Naive thymus-derived CD4-positive, alpha-beta T cell (primary cell): Measurements from ENCODE around the gene MED14. TPM values are rescaled to one million over a fixed set of nuclear protein-coding genes. Genes with fewer than 3 reads are reported as not detected.

Experiments
- ATAC-seq: fragments of 150-1000 bp; cut with Tn5 transposase; 2 replicates; pipeline ENCODE4 v1.10.0; 2021; ENCODE audit warnings: mild to moderate bottlenecking, moderate library complexity
- CTCF ChIA-PET: fragments of 350-600 bp; sonication (Branson Sonifier 250); formaldehyde crosslinking; loops from one replicate; lab custom pipeline; 2021; ENCODE audit warnings: antibody characterized with exemption; lab: Charles Lee
- POLR2A ChIA-PET: fragments of 350-600 bp; sonication (Branson Sonifier 250); formaldehyde crosslinking; loops from one replicate; lab custom pipeline; 2021; ENCODE audit warnings: antibody characterized with exemption, inconsistent platforms; lab: Charles Lee
- DNase-seq, 9 donors: peaks; one replicate each; pipeline versions ENCODE4 v3.0.0 to v3.0.0-alpha.2; 2020 to 2022; ENCODE audit warnings: mixed read lengths in 1 of 9
- H3K27ac ChIP-seq: one replicate; pipeline ENCODE4 v1.7.0; 2013; ENCODE audit warnings: mild to moderate bottlenecking, low read depth, low read length, moderate library complexity
- H3K27me3 ChIP-seq, 2 donors: one replicate each; pipeline ENCODE4 v1.7.0; 2013; ENCODE audit warnings: low read length in 2 of 2, mild to moderate bottlenecking in 2 of 2, moderate library complexity in 2 of 2; ENCODE audit not compliant: control insufficient read depth in 2 of 2, insufficient read depth in 2 of 2
- H3K36me3 ChIP-seq, 3 experiments: 1 replicate in 2 of 3; 2 replicates in 1 of 3; pipeline ENCODE4 v1.7.0; 2013; ENCODE audit warnings: low read length in 3 of 3, mild to moderate bottlenecking in 3 of 3, moderate library complexity in 1 of 3; ENCODE audit not compliant: insufficient read depth in 3 of 3, control insufficient read depth in 2 of 3
- H3K4me1 ChIP-seq, 2 donors: one replicate each; pipeline ENCODE4 v1.7.0; 2013; ENCODE audit warnings: low read length in 2 of 2, mild to moderate bottlenecking in 2 of 2, moderate library complexity in 1 of 2; ENCODE audit not compliant: control insufficient read depth in 2 of 2, insufficient read depth in 2 of 2
- H3K4me3 ChIP-seq: 2 replicates; pipeline ENCODE4 v1.7.0; 2013; ENCODE audit warnings: mild to moderate bottlenecking, low read length
- H3K9me3 ChIP-seq, 3 experiments: 1 replicate in 2 of 3; 2 replicates in 1 of 3; pipeline ENCODE4 v1.7.0; 2013; ENCODE audit warnings: low read length in 3 of 3; ENCODE audit not compliant: control insufficient read depth in 2 of 3
- H3K27ac Mint-ChIP-seq, 9 donors: one replicate each; pipeline ENCODE4 v1.8.0; 2020 to 2022; ENCODE audit warnings: mixed read lengths in 9 of 9, mild to moderate bottlenecking in 8 of 9, moderate library complexity in 5 of 9, inconsistent platforms in 2 of 9
- H3K27me3 Mint-ChIP-seq, 5 donors: one replicate each; pipeline ENCODE4 v1.8.0; 2021 to 2022; ENCODE audit warnings: mixed read lengths in 5 of 5, mild to moderate bottlenecking in 1 of 5
- H3K36me3 Mint-ChIP-seq, 5 donors: one replicate each; pipeline ENCODE4 v1.8.0; 2020 to 2022; ENCODE audit warnings: mixed read lengths in 5 of 5, mild to moderate bottlenecking in 3 of 5, inconsistent platforms in 1 of 5
- H3K4me1 Mint-ChIP-seq, 7 donors: one replicate each; pipeline ENCODE4 v1.8.0; 2020 to 2022; ENCODE audit warnings: mixed read lengths in 7 of 7, mild to moderate bottlenecking in 3 of 7, inconsistent platforms in 1 of 7
- H3K4me3 Mint-ChIP-seq, 10 donors: one replicate each; pipeline ENCODE4 v1.8.0; 2020 to 2022; ENCODE audit warnings: mild to moderate bottlenecking in 10 of 10, mixed read lengths in 10 of 10, moderate library complexity in 6 of 10, inconsistent platforms in 2 of 10
- H3K9me3 Mint-ChIP-seq, 11 donors: one replicate each; pipeline ENCODE4 v1.8.0; 2020 to 2022; ENCODE audit warnings: mixed read lengths in 11 of 11, mild to moderate bottlenecking in 4 of 11, inconsistent platforms in 1 of 11, moderate library complexity in 1 of 11
- intact Hi-C, 2 donors: fragments of 100-400 bp; cut with micrococcal nuclease; formaldehyde crosslinking; loops; one replicate each; pipeline ENCODE4 v1.15.1; 2023
- polyA plus RNA-seq, 2 donors: library from polyadenylated mRNA; unstranded; fragments of 300-500 nt; fragmentation: Illumina TruSeq; gene quantifications; one replicate each; pipeline ENCODE4 v1.2.3, GENCODE V29; 2021
- total RNA-seq, 6 experiments: library from RNA in 5 of 6; stranded (reverse) in 5 of 6; gene quantifications; 1 replicate in 5 of 6; 2 replicates in 1 of 6; pipeline ENCODE4 v1.2.3 and lab custom pipeline; 2021 to 2026

Gene MED14
- total and polyA plus RNA-seq, 7 experiments from 2014 or later = 6.9 to 49.5 (median 42.1) TPM

DNA sequence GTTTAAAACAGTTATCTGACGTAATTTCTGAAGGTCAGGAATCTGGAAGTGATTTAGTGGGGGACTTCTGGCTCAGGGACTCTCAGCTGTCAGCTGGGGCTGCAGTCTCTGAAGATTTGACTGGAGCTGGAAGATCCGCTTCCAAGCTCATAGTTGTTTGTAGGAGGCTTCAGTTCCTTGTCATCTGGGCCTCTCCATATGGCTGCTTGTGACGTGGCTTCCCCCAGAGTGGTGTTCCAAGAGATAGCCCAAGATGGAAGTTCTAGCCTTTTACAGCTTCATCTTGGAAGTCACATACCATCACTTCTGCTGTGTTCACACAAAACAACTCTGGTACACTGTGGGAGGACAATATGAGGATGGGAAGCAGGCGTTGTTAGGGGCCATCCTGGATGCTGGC, 110.0 kb downstream of the MED14 start:
- peaks cover 0 to 30% (median 0%) of the 10 kb centered on the region in 3 experiments for H3K36me3 ChIP-seq
- Mint-ChIP-seq H3K27me3 (no peaks in the 10 kb centered on the region), H3K4me1 (no peaks in the 10 kb centered on the region), H3K9me3 (peaks cover 0 to 5% (median 0%) of the 10 kb centered on the region in 11 donors), H3K4me3 (no peak overlapping the region), H3K36me3 (peaks cover 0 to 32% (median 2%) of the 10 kb centered on the region in 5 donors), H3K27ac (peak overlapping the region in 1 of 9 donors; percentile 10)
- H3K27me3 ChIP-seq = no peaks in the 10 kb centered on the region
- ChIA-PET POLR2A (no interaction called here), CTCF (no interaction called here)
- DNase-seq = no peak
- H3K27ac ChIP-seq = no peak overlapping the region
- ATAC-seq = no peak
- intact Hi-C loops = no loop called here
- no peaks in the 10 kb centered on the region for H3K9me3 ChIP-seq
- no peak overlapping the region for H3K4me3 ChIP-seq
- no peaks in the 10 kb centered on the region for H3K4me1 ChIP-seq

DNA sequence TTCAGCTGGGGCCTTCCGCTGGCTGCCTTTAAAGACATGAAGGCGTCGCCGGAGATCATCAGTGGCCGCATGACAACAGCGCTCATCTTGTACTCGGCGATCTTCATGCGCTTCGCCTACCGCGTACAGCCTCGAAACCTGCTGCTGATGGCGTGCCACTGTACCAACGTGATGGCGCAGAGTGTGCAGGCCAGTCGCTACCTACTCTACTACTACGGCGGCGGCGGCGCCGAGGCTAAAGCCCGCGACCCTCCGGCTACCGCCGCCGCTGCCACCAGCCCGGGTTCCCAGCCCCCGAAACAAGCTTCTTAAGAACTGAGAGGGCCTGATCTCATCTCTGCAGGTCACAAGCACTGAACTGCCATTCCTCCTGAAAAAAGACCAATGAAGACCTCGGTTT, 111.7 kb downstream of the MED14 start:
- DNase-seq = no peak
- H3K27me3 ChIP-seq = no peaks in the 10 kb centered on the region
- intact Hi-C loops = no loop called here
- Mint-ChIP-seq H3K27me3 (no peaks in the 10 kb centered on the region), H3K9me3 (peaks cover 0 to 5% (median 0%) of the 10 kb centered on the region in 11 donors), H3K27ac (no peak overlapping the region), H3K36me3 (peaks cover 0 to 32% (median 2%) of the 10 kb centered on the region in 5 donors), H3K4me1 (no peaks in the 10 kb centered on the region), H3K4me3 (no peak overlapping the region)
- H3K36me3 ChIP-seq = peaks cover 0 to 14% (median 0%) of the 10 kb centered on the region in 3 experiments
- no peak overlapping the region for H3K4me3 ChIP-seq
- no peak for ATAC-seq
- POLR2A ChIA-PET = no interaction called here
- no peaks in the 10 kb centered on the region for H3K9me3 ChIP-seq
- CTCF ChIA-PET = no interaction called here
- no peaks in the 10 kb centered on the region for H3K4me1 ChIP-seq
- no peak overlapping the region for H3K27ac ChIP-seq

DNA sequence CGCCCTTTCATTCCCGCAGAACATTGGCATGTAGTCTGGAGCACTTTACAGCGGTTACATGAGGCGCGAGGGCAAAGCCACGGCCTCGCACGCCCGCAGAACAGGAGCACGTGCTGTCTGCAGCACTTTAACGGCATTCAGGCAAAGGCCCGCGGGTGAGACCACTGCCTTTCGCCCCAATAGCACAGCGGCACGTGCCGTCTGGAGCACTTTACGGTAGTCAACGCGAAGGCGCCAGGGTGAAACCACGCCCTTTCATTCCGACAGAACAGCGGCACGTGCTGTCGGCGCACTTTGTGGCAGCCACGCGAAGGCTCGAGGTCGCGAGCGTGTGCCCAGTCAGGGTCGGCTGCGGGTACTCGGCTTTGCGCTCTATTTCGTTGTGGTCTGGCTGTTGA, 112.2 kb downstream of the MED14 start, which contains the start of gene MPC1L:
TSS of gene MPC1L (plus strand) at position 290 of the 398 bp plus-strand sequence. CDS start 138 bp downstream, outside the sequence.
- no peak within 1 kb of the TSS for H3K4me3 Mint-ChIP-seq
- POLR2A ChIA-PET = no interaction called here
- no peaks in the 10 kb centered on the region for H3K4me1 Mint-ChIP-seq
- Histone ChIP-seq H3K4me3 (no peak within 1 kb of the TSS), H3K27me3 (no peaks in the 10 kb centered on the region), H3K9me3 (no peaks in the 10 kb centered on the region), H3K4me1 (no peaks in the 10 kb centered on the region), H3K27ac (no peak within 1 kb of the TSS), H3K36me3 (peaks cover 0 to 9% (median 0%) of the 10 kb centered on the region in 3 experiments)
- DNase-seq = no peak
- H3K36me3 Mint-ChIP-seq = peaks cover 0 to 29% (median under 1%) of the 10 kb centered on the region in 5 donors
- CTCF ChIA-PET = no interaction called here
- peaks cover 0 to 5% (median 0%) of the 10 kb centered on the region in 11 donors for H3K9me3 Mint-ChIP-seq
- no peak within 1 kb of the TSS for H3K27ac Mint-ChIP-seq
- no peaks in the 10 kb centered on the region for H3K27me3 Mint-ChIP-seq
- intact Hi-C loops = no loop called here
- no peak for ATAC-seq

DNA sequence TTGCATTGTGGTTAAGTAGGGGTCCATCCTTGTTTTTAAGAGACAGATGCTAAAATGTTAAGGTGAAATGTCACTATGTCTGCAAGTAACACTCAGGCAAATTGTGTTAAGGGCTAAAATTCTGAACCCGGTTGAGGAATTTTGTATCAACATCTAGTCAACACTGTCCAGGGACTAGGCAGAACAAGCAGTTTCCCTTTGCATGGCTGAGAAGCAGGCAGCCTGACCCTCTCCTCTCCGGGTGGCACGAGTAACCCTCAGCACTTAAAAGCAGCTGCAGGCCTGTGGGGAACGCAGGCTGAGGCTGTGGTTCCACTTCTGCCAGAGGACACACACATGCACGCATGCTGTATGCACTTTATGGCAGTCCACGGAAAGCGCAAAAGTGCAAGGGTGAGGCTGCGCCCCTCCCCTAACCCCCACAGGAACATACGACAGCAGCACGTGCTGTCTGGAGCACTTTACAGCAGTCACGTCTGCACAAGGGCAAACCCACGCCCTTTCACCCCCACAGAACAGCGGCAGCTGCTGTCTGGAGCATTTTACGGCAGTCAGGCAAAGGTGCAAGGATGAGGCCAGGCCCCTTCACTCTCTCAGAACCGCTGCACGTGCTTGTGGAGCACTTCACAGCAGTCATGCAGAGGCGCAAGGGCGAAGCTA, 112.7 kb downstream of the MED14 start:
- H3K9me3 ChIP-seq = no peaks in the 10 kb centered on the region
- Mint-ChIP-seq H3K4me1 (no peaks in the 10 kb centered on the region), H3K4me3 (no peak overlapping the region), H3K27me3 (no peaks in the 10 kb centered on the region), H3K9me3 (peaks cover 0 to 5% (median 0%) of the 10 kb centered on the region in 11 donors), H3K36me3 (peaks cover 0 to 25% (median 0%) of the 10 kb centered on the region in 5 donors), H3K27ac (no peak overlapping the region)
- intact Hi-C loops = no loop called here
- POLR2A ChIA-PET = no interaction called here
- H3K4me1 ChIP-seq = no peaks in the 10 kb centered on the region
- H3K27ac ChIP-seq = no peak overlapping the region
- CTCF ChIA-PET = no interaction called here
- no peak overlapping the region for H3K4me3 ChIP-seq
- DNase-seq (no peak), ATAC-seq (no peak)
- H3K36me3 ChIP-seq = peaks cover 0 to 4% (median 0%) of the 10 kb centered on the region in 3 experiments
- no peaks in the 10 kb centered on the region for H3K27me3 ChIP-seq

DNA sequence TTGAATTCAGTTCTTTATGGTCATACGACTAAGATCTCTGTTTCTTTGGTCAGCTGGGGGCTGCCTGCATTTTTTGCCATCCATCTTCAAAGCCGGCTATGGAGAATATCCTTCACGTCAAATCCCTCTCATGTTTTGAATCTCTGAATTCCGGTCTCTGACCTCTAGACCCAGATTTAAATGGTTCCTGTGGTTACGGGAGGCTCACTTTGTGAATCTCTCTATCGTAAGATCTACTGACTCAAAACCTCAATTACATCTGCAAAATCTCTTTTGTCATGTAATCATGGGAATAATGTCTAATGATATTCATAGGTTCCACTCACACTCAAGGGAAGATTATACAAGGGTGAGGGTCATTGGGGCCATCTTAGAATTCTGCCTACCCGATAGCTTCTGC, 117.8 kb downstream of the MED14 start:
- CTCF ChIA-PET = no interaction called here
- POLR2A ChIA-PET = no interaction called here
- Histone ChIP-seq H3K36me3 (no peaks in the 10 kb centered on the region), H3K4me3 (no peak overlapping the region), H3K27ac (no peak overlapping the region), H3K27me3 (no peaks in the 10 kb centered on the region), H3K9me3 (no peaks in the 10 kb centered on the region), H3K4me1 (no peaks in the 10 kb centered on the region)
- DNase-seq (no peak), ATAC-seq (no peak)
- H3K36me3 Mint-ChIP-seq = peaks cover 0 to 5% (median 0%) of the 10 kb centered on the region in 5 donors
- no peaks in the 10 kb centered on the region for H3K9me3 Mint-ChIP-seq
- H3K4me1 Mint-ChIP-seq = no peaks in the 10 kb centered on the region
- intact Hi-C loops = no loop called here
- no peaks in the 10 kb centered on the region for H3K27me3 Mint-ChIP-seq
- H3K4me3 Mint-ChIP-seq = no peak overlapping the region
- H3K27ac Mint-ChIP-seq = no peak overlapping the region

DNA sequence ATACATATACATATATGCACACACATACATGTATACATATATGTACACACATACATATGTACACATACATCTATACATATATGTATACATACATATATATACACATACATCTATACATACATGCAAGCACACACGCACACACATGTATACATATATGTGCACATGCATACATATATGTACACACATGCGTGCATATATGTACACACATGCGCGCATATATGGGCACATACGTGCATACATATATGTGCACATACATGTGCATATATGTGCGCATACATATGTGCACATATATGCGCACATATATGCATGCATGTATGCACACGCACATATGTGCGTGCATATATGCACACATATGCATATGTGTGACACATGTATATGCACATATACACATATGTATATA, 119.4 kb downstream of the MED14 start:
- intact Hi-C loops = no loop called here
- no peaks in the 10 kb centered on the region for H3K9me3 Mint-ChIP-seq
- H3K27ac Mint-ChIP-seq = no peak overlapping the region
- no peak overlapping the region for H3K27ac ChIP-seq
- ChIA-PET CTCF (no interaction called here), POLR2A (no interaction called here)
- no peaks in the 10 kb centered on the region for H3K27me3 Mint-ChIP-seq
- H3K4me1 Mint-ChIP-seq = no peaks in the 10 kb centered on the region
- H3K9me3 ChIP-seq = no peaks in the 10 kb centered on the region
- no peak overlapping the region for H3K4me3 Mint-ChIP-seq
- H3K36me3 Mint-ChIP-seq = no peaks in the 10 kb centered on the region
- no peaks in the 10 kb centered on the region for H3K36me3 ChIP-seq
- DNase-seq (no peak), ATAC-seq (no peak)
- no peak overlapping the region for H3K4me3 ChIP-seq
- no peaks in the 10 kb centered on the region for H3K27me3 ChIP-seq
- no peaks in the 10 kb centered on the region for H3K4me1 ChIP-seq

DNA sequence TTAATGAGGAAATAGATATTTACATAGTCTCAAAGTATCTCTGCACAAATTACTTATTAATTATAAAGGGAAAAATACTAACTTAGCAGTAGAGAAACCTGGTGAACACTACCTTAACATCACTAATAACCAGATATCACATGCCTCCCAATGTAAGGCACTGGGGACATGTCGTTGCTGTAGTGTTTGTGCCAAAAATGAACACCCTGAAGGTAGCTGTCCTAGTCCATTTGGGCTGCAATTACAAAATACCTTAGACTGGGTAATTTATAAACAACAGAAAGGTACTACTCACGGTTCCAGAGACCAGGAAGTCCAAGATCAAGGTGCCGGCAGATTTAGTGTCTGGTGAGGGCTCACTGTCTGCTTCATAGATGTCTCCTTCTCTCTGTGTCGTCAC, 122.8 kb downstream of the MED14 start:
- ATAC-seq (no peak), DNase-seq (no peak)
- CTCF ChIA-PET = no interaction called here
- H3K9me3 ChIP-seq = no peaks in the 10 kb centered on the region
- no peaks in the 10 kb centered on the region for H3K4me1 Mint-ChIP-seq
- no peak overlapping the region for H3K27ac ChIP-seq
- H3K4me3 ChIP-seq = no peak overlapping the region
- no peak overlapping the region for H3K4me3 Mint-ChIP-seq
- POLR2A ChIA-PET = no interaction called here
- H3K36me3 ChIP-seq = no peaks in the 10 kb centered on the region
- no peaks in the 10 kb centered on the region for H3K9me3 Mint-ChIP-seq
- H3K27me3 Mint-ChIP-seq = no peaks in the 10 kb centered on the region
- H3K27me3 ChIP-seq = no peaks in the 10 kb centered on the region
- H3K4me1 ChIP-seq = no peaks in the 10 kb centered on the region
- no peaks in the 10 kb centered on the region for H3K36me3 Mint-ChIP-seq
- intact Hi-C loops = no loop called here
- H3K27ac Mint-ChIP-seq = no peak overlapping the region
